Measurements from ENCODE around the gene PSME3.

The PSME3 gene

GRCh38 chr17:42791948-42792347 is 41.2 kb upstream of the PSME3 start:
- CTCF ChIA-PET: interaction anchor here (1.4 kb wide), 1 partner anchor 28 kb away, joined by 3 read pairs; no protein-coding TSS in a partner anchor

GRCh38 chr17:42792545-42792944 is 40.7 kb upstream of the PSME3 start:
- DNase-seq (ENCODE audit: extremely low spot score): no peak
- TF ChIP-seq CTCF (IDR thresholded peaks at IDR 0.05; ENCODE audit: control extremely low read depth, extremely low read depth, low read depth, missing control alignments): no peak
- CTCF ChIA-PET: interaction anchor here (0.7 kb wide), 1 partner anchor 14 kb away, joined by 3 read pairs; no protein-coding TSS in a partner anchor
- POLR2A ChIA-PET: no interaction called here

More at GRCh38 chr17:42791948-42792347, 41.2 kb upstream of the PSME3 start:
- DNase-seq (ENCODE audit: extremely low spot score): no peak
- TF ChIP-seq CTCF (IDR thresholded peaks at IDR 0.05; ENCODE audit: control extremely low read depth, extremely low read depth, low read depth, missing control alignments): no peak
- POLR2A ChIA-PET: interaction anchor here (1.0 kb wide), 1 partner anchor 14 kb away, joined by 5 read pairs; no protein-coding TSS in a partner anchor

DNA sequence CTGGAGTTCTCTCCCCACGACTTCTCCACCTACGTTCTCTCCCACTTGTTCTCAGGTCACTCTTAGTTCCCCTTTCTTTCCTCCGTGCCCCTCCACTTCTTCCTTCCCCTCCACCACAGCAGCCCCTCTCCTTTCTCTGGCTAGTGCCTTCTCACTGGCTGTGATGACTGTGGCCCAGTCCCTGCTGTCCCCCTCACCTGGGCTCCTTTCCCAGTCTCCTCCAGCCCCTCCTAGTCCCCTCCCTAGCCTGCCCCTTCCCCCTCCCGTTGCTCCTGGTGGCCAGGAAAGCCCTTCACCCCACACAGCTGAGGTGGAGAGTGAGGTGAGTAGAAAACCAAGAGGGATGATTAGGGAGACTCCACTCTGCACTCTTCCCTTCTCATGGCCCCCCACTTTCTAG is 38.1 kb upstream of the PSME3 start:
- DNase-seq (ENCODE audit: extremely low spot score): no peak
- ChIA-PET POLR2A (no interaction called here), CTCF (interaction anchor here (1.1 to 1.6 kb wide), 6 partner anchors 9 to 31 kb away, joined by 3 to 5 read pairs (median 4); partner anchors contain the start of gene BECN1)
- TF ChIP-seq CTCF (IDR thresholded peaks at IDR 0.05; ENCODE audit: control extremely low read depth, extremely low read depth, low read depth, missing control alignments): no peak

GRCh38 chr17:42795465-42795864 is 37.7 kb upstream of the PSME3 start:
- no peak for TF ChIP-seq CTCF (IDR thresholded peaks at IDR 0.05; ENCODE audit: control extremely low read depth, extremely low read depth, low read depth, missing control alignments)
- POLR2A ChIA-PET: no interaction called here
- CTCF ChIA-PET: interaction anchor here (1.1 to 1.6 kb wide), 5 partner anchors 9 to 32 kb away, joined by 3 to 5 read pairs (median 4); partner anchors contain the start of gene BECN1
- DNase-seq (ENCODE audit: extremely low spot score): no peak

DNA sequence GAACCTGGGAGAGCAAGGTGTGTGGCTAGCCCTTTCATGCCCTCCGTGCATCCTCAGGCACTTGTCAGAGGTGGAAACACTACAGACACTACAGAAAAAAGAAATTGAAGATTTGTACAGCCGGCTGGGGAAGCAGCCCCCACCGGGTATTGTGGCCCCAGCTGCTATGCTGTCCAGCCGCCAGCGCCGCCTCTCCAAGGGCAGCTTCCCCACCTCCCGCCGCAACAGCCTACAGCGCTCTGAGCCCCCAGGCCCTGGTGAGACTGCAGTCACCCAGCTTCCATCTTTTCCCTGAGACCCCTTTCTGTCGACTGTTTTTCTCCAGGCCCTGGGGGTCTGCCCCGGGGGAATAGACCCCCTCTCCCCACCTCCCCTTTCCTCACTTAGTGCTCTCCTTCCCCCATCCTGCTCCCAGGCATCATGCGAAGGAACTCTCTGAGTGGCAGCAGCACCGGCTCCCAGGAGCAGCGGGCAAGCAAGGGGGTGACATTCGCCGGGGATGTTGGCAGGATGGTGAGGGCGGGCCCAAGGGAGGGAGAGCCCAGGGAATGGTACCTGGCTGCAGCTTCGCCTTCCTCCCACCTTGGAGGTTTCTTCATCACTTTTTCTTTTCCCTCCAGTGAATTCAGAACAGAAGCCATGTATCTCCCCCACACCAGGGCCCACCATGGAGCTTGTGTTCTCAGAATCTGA is 37.0 kb upstream of the PSME3 start:
- POLR2A ChIA-PET: no interaction called here

More for the DNA sequence above, 37.0 kb upstream of the PSME3 start:
- TF ChIP-seq CTCF (IDR thresholded peaks at IDR 0.05; ENCODE audit: control extremely low read depth, extremely low read depth, low read depth, missing control alignments): no peak
- CTCF ChIA-PET: interaction anchor here (0.9 to 1.6 kb wide), 4 partner anchors 25 to 614 kb away, joined by 3 to 5 read pairs (median 4); partner anchors contain the start of gene BECN1
- no peak for DNase-seq (ENCODE audit: extremely low spot score)

All from GM10248 (cell line).